SW480 (cell line): ENCODE data around the gene GNGT1.

Experiments used
- DNase-seq: peaks from one replicate; pipeline ENCODE4 v3.0.0-alpha.2; 2016; ENCODE audit warnings: low spot score

The GNGT1 gene

GRCh38 chr7:93906267-93906666 lies at the start of gene GNGT1:
Gene GNGT1 (plus strand): TSS chr7:93906567. CDS start chr7:93906747, 180 bp downstream.
- DNase-seq: no peak

GRCh38 chr7:93858857-93859256 lies 47.5 kb upstream of the GNGT1 start:
- DNase-seq: no peak

DNA sequence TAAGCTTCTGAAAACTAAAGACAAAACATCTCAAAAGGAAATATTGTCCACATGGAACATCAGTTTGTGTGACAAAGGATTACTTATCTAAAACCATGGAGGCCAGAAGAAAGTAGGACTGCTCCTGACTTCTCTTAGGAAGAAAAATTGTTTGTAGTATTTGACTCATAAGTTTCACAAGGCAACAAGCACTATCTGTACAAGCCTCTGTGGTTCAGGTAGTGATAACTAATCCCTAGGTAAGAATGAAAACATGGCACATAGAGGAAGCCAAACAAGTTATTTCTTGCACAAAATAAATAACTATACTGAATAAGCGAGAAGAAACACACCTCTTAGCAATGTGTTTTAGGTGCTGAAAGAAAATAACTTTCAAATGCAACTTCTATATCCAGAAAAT lies 46.1 kb upstream of the GNGT1 start:
- DNase-seq: no peak

GRCh38 chr7:93861325-93861949 lies 44.9 kb upstream of the GNGT1 start:
- DNase-seq: peak; percentile 16

GRCh38 chr7:93862651-93863050 lies 43.7 kb upstream of the GNGT1 start:
- no peak for DNase-seq

DNA sequence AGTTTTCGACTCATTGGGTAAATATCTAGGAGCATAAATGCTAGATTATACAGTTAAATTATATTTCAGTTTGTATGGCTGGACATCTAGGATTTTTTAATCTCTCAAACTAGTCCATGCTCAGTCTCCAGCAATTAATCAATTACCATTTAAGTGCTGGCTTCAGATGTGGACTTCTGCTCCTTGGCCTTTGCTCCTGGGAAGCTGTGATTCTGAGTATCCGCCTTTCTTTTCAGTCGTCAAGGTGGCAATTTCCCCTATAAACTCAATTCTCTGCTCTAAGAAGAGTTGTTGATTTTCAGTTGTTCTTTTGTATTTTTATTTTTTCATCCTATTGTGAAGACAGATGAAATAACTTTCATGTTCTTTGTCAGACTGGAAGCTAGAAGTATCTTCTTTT lies 39.5 kb upstream of the GNGT1 start:
- no peak for DNase-seq

- no peak for DNase-seq
Observed at GRCh38 chr7:93873998-93874574, 32.3 kb upstream of the GNGT1 start.

GRCh38 chr7:93877742-93878141 lies 28.6 kb upstream of the GNGT1 start:
- DNase-seq: no peak

DNA sequence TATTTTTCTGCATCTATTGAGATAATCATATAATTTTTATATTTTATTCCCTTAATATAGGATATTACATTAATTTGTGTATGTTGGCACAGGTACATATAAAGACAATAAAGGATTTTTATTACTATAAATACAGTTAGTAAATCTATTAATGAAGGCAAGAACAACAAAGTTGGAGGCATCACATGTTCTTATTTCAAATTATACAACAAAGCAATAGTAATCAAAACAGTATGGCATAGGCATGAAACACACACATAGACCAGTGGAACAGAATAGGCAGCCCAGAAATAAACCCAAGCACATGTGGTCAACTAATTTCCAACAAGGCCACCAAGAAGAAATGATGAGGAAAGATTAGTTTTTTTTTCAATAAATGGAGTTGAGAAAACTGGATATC lies 27.0 kb upstream of the GNGT1 start:
- DNase-seq: no peak

GRCh38 chr7:93882468-93882867 lies 23.9 kb upstream of the GNGT1 start:
- no peak for DNase-seq

- no peak for DNase-seq
Observed at GRCh38 chr7:93883078-93883916, 23.1 kb upstream of the GNGT1 start.

DNA sequence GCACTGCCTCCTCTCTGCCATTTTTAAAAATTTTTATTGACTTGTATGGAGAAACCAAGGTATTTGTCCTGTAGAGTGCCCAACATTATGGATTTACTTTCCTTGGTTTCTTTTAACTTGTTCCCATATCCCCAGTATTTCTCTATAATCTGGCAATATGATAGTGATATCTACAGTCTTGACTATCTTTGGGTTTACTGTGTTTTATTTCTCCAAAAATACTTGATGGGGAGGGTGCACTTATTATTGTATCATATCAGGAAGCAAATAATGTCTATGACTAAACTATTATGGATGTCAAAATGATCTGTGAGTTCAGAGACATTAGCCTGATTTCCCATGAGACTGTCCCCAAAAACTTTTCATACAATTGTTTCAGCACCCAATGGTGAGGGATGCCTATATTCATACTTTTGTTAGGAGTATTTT lies 22.4 kb upstream of the GNGT1 start:
- no peak for DNase-seq

- DNase-seq: no peak
Observed at GRCh38 chr7:93884541-93884940, 21.8 kb upstream of the GNGT1 start.

DNA sequence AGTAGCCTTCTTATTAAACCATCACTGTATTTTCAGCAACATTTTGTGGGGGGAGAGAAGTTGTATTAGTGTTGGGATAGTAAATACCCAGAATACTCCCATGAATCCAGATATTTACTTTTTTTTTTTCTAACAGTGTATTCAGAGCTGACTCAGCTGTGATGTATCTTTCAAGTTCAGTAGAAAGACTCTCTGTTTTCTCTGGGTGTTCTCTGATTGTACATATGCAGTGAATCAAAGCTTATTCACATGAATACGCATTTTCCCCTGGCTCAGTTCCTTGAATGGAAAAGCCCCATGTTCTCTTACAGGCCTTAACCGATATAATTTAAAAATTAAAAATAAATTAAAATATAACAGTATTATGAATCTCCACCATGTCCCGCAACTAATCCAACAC lies 17.1 kb upstream of the GNGT1 start:
- DNase-seq: no peak

GRCh38 chr7:93890041-93890463 lies 16.3 kb upstream of the GNGT1 start:
- no peak for DNase-seq

GRCh38 chr7:93890464-93891068 lies 15.8 kb upstream of the GNGT1 start, which contains the start of gene TFPI2:
Gene TFPI2 (minus strand): TSS chr7:93890753. CDS start chr7:93890678, 75 bp downstream.
- no peak for DNase-seq

DNA sequence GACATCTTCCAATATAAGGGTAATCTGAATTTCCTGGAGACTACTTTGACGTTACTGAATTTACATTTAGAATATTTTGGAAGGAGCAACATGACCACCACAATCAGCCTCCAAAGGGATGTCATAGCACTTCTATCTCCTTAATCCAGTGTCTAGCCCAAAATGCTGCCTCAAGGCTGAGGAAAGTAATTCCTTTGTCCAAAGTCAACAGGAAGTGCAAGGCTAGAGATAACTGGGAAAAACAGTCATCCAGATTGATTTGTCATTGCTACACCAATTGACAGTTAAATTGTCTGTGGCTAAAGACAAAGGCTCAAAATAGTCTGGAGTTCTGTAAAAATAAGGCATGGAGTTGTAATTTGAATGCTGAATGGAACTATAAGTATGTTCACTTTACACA lies 11.9 kb upstream of the GNGT1 start:
- no peak for DNase-seq

DNA sequence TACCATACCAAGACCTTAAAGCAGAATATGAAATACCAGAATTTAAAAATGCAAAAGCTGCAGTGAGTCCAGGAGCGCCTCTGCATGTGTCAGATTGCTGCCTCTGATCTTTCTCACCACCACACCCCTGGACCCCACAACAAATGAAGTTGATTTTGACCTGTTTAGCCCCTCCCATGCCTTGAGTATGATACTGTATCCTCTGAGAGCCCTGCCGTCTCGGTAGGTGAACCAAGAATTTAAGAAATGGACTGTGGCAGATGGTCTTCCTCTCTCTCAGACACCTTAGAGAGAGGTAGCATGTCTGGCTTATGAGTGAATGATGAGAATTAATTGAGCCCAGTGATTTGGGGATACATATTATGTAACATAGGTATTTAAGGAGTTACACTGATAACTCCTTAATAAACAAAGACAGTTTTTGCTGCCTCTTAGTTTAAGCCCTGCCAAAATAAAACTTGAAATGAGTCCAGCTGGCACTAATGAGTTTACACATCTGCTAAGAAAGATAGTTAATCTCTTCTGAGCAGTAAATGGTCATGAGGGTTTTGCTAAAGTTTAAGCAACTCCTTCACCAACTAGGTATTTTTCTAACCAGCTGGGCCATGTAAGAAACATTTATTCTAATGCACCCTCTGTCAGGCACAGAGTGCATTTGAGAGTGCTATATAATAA lies 11.3 kb upstream of the GNGT1 start:
- no peak for DNase-seq

GRCh38 chr7:93895859-93896600 lies 10.3 kb upstream of the GNGT1 start:
- no peak for DNase-seq

DNA sequence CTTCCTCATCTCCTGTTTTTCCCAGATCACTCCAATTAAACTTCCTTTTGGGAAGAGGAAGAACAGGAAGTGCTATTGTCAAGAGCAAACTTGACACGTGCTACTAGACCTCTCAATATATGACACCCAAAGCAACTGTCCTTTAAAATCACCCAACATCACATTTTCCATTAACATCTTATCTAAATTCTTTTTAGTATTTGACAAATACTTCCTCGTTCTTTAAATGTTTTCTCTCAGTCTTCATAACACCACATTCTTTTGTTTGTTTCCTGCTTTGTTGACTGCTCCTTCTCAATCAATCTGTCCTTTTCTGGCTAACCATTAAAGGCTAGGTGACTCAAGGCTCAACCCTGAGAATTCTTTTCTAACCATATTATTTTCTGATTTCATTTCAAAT lies 8.7 kb upstream of the GNGT1 start:
- DNase-seq: no peak

DNA sequence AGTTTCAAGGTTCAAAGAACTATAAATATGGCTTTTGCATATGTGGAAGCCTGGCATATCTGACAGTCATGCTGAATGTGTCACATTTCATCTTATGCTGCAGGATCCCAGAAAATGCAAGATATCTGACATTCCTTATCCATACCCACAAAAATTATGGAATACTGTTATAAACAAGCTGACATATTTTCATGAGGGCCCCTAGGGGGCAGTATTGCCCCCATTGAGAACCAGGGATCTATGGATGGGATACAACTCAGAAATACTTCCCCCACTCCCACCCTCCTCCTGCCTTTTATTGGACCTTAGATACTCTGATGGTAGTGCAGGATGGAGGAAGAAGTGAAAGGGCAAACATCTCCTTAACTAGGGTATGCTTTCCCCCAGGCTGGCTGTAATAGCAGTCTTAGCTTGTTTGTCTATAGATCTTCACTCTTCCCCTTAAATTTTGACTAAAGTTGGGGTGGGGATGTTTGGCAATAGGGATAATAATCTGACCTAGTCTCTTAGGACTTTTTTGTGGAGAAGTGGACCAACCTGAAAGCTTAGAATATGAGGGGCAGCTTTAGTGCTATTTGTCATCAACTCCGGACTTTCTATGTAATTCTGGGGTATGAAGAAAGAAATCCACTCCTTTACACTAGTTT lies 3.5 kb upstream of the GNGT1 start:
- peak; percentile 45 for DNase-seq
